ENCODE results near the gene POU5F1. TPM values are rescaled to one million over a fixed set of nuclear protein-coding genes. Genes with fewer than 3 reads are reported as not detected.
A peak's percentile ranks its signal among the peaks of the same experiment; 100 is the strongest.
"Not testable (repeated sequence)": the region's sequence is repeated elsewhere in the genome, so short reads cannot be mapped to it uniquely, and the experiment has no call there.

Gene POU5F1
- total RNA-seq: not detected

GRCh38 chr6:31170600-31170881 is at the start of gene POU5F1:
Gene POU5F1, minus strand, starts transcription at chr6:31170682. Its CDS starts 62 bp downstream, at chr6:31170620.
- no peak within 1 kb of the TSS for H3K27ac Mint-ChIP-seq
- H3K36me3 Mint-ChIP-seq: no peaks in the 10 kb centered on the region

DNA sequence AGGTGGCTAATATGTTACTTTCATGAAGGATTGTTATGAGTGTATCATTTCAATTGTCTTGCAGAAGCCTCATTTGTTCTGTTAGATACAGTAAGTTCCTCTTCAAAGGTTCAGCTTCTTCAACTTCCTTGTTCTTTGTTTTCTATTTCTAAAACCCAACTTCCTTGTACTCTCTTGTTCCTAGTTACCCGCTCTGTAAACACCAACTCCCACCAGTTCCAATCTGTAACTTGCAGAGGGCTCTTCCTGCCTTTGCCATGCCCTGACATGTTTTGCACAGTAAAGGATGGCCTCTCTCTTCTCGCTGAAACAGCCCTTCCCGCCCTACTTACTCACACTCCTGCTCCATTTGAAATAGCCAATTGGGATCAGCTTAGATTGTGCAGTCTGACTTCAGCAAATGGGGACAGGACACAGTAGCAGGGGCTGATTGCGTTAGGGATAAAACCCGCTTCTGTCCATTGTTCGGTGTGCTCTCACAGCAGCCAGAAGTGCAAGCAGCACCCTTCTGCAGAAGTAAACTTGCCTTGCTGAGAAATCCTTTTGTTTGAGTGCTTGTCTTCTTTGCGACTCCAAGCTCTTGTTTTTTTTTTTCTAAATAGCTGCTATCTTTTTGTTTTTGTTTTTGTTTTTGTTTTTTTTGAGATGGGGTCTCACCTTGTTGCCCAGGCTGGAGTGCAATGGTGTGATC is 45.9 kb upstream of the POU5F1 start:
- H3K4me3 Mint-ChIP-seq: no peak overlapping the region
- H3K27ac Mint-ChIP-seq: no peak overlapping the region
- peaks cover 4% of the 10 kb centered on the region for H3K9me3 Mint-ChIP-seq
- peaks cover 2% of the 10 kb centered on the region for H3K4me1 Mint-ChIP-seq
- H3K36me3 Mint-ChIP-seq: no peaks in the 10 kb centered on the region
- no peak for DNase-seq
- no peaks in the 10 kb centered on the region for H3K27me3 Mint-ChIP-seq

More at GRCh38 chr6:31170600-31170881, at the start of gene POU5F1:
- H3K4me3 Mint-ChIP-seq: no peak within 1 kb of the TSS
- no peaks in the 10 kb centered on the region for H3K9me3 Mint-ChIP-seq
- H3K27me3 Mint-ChIP-seq: no peaks in the 10 kb centered on the region
- no peaks in the 10 kb centered on the region for H3K4me1 Mint-ChIP-seq
- DNase-seq: no peak

DNA sequence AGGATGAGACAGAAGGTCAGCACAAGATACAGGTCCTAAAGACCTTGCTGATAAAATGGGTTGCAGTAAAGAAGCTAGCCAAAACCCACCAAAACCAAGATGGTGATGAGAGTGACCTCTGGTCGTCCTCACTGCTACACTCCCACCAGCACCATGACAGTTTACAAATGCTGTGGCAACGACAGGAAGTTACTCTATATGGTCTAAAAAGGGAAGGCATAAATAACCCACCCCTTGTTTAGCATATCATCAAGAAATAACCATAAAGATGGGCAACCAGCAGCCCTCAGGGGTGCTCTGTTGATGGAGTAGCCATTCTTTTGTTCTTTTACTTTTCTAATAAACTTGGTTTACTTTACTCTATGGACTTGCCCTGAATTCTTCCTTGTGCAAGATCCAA is 44.7 kb upstream of the POU5F1 start:
- not testable (repeated sequence) for H3K27ac Mint-ChIP-seq, H3K4me3 Mint-ChIP-seq, DNase-seq, H3K9me3 Mint-ChIP-seq, H3K36me3 Mint-ChIP-seq, H3K27me3 Mint-ChIP-seq, H3K4me1 Mint-ChIP-seq

DNA sequence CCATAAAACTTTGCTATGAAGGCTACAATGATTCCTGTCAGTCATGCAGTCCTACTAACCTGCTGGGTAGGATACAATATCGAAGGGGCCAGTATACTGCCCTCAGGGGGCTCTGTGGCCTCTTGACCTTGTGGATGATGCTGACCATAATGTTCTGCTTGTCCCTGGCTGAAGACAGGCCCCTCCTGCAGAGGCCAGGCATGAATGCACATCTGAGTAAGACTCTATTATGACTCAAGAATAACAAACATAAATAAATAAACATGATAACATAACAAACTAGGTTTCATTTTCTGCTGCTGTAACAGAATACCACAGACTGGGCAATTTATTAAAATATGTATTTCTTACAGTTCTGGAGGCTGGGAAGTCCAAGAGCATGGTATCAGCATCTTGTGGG is 44.0 kb upstream of the POU5F1 start:
- Mint-ChIP-seq H3K27ac (no peak overlapping the region), H3K4me3 (no peak overlapping the region)

GRCh38 chr6:31210741-31211532 is 40.5 kb upstream of the POU5F1 start:
- no peaks in the 10 kb centered on the region for H3K36me3 Mint-ChIP-seq
- H3K4me1 Mint-ChIP-seq: peaks cover 5% of the 10 kb centered on the region
- H3K4me3 Mint-ChIP-seq: no peak overlapping the region
- no peak overlapping the region for H3K27ac Mint-ChIP-seq
- H3K9me3 Mint-ChIP-seq: peaks cover 4% of the 10 kb centered on the region
- DNase-seq: no peak
- no peaks in the 10 kb centered on the region for H3K27me3 Mint-ChIP-seq

More for the DNA sequence above, 44.0 kb upstream of the POU5F1 start:
- Mint-ChIP-seq H3K27me3 (no peaks in the 10 kb centered on the region), H3K36me3 (no peaks in the 10 kb centered on the region), H3K4me1 (peaks cover 2% of the 10 kb centered on the region), H3K9me3 (peaks cover 4% of the 10 kb centered on the region)
- DNase-seq: no peak

GRCh38 chr6:31210123-31210522 is 39.6 kb upstream of the POU5F1 start:
- peaks cover 10% of the 10 kb centered on the region for H3K4me1 Mint-ChIP-seq
- DNase-seq: no peak
- no peaks in the 10 kb centered on the region for H3K27me3 Mint-ChIP-seq
- no peak overlapping the region for H3K27ac Mint-ChIP-seq
- H3K9me3 Mint-ChIP-seq: peaks cover 3% of the 10 kb centered on the region
- H3K36me3 Mint-ChIP-seq: no peaks in the 10 kb centered on the region
- no peak overlapping the region for H3K4me3 Mint-ChIP-seq

- no peak for DNase-seq
- Mint-ChIP-seq H3K27ac (no peak overlapping the region), H3K27me3 (no peaks in the 10 kb centered on the region), H3K4me3 (no peak overlapping the region), H3K9me3 (no peaks in the 10 kb centered on the region), H3K36me3 (peaks cover 2% of the 10 kb centered on the region), H3K4me1 (peaks cover 16% of the 10 kb centered on the region)
These were observed 38.7 kb upstream of the POU5F1 start for GRCh38 chr6:31209137-31209536.

DNA sequence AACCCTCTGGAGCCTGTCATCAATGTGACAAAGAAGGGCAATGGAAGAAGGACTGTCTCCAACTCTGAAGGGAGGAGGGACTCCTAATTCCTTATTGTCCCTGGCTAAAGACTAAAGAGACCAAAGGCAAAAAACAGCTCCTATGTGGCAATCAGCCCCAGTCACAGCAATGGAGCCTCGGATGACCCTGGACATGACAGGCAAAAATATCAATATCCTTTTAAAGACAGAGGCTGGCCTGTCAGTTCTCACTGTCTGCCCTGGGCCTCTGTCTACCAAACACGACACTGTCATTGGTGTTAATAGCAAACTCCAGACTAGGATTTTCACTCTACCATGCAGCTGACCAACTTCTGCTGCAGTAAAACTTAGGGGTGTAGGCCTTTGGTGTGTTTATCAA is 38.0 kb upstream of the POU5F1 start:
- H3K27me3 Mint-ChIP-seq: no peaks in the 10 kb centered on the region
- no peaks in the 10 kb centered on the region for H3K9me3 Mint-ChIP-seq
- H3K4me3 Mint-ChIP-seq: no peak overlapping the region
- H3K27ac Mint-ChIP-seq: no peak overlapping the region
- DNase-seq: no peak
- H3K36me3 Mint-ChIP-seq: peaks cover 2% of the 10 kb centered on the region
- peaks cover 20% of the 10 kb centered on the region for H3K4me1 Mint-ChIP-seq

- peak overlapping the region; percentile 75 for H3K27ac Mint-ChIP-seq
- peaks cover 19% of the 10 kb centered on the region for H3K36me3 Mint-ChIP-seq
- H3K4me1 Mint-ChIP-seq: peaks cover 36% of the 10 kb centered on the region
- no peak for DNase-seq
- H3K27me3 Mint-ChIP-seq: no peaks in the 10 kb centered on the region
- H3K4me3 Mint-ChIP-seq: no peak overlapping the region
- peaks cover 4% of the 10 kb centered on the region for H3K9me3 Mint-ChIP-seq
These were observed 35.2 kb upstream of the POU5F1 start for GRCh38 chr6:31205638-31206037.

DNA sequence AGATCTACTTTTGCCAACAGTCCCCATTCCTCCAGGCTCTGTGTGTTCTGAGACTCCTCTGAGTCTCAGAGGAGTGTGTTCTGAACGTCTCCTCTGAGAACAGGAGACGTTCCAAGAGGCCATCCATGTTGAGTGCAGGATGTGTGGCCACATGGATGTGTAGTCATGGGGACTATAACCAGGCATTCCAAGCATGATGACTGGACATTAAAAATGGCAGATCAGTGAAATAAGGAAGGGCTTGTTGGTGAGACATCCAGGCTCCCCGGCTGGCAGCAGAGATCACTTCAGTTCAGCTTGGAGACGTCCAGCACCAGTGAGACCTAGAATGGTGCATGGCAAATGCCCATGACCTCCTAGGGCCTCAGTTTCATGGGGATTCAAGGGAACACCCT is 34.3 kb upstream of the POU5F1 start:
- Mint-ChIP-seq H3K36me3 (peaks cover 27% of the 10 kb centered on the region), H3K27me3 (no peaks in the 10 kb centered on the region), H3K4me1 (peaks cover 41% of the 10 kb centered on the region), H3K27ac (peak overlapping the region; percentile 99), H3K4me3 (peak overlapping the region; percentile 90), H3K9me3 (peaks cover 7% of the 10 kb centered on the region)
- no peak for DNase-seq

- peak overlapping the region; percentile 99 for H3K27ac Mint-ChIP-seq
- H3K27me3 Mint-ChIP-seq: no peaks in the 10 kb centered on the region
- peaks cover 49% of the 10 kb centered on the region for H3K4me1 Mint-ChIP-seq
- peak; percentile 65 for DNase-seq
- H3K36me3 Mint-ChIP-seq: peaks cover 40% of the 10 kb centered on the region
- peak overlapping the region; percentile 90 for H3K4me3 Mint-ChIP-seq
- peaks cover 9% of the 10 kb centered on the region for H3K9me3 Mint-ChIP-seq
These were observed 33.0 kb upstream of the POU5F1 start for GRCh38 chr6:31203345-31203979.

GRCh38 chr6:31202259-31203166 is 32.0 kb upstream of the POU5F1 start:
- DNase-seq: no peak
- peaks cover 41% of the 10 kb centered on the region for H3K36me3 Mint-ChIP-seq
- H3K4me3 Mint-ChIP-seq: peak overlapping the region; percentile 90
- peak overlapping the region; percentile 99 for H3K27ac Mint-ChIP-seq
- H3K9me3 Mint-ChIP-seq: peaks cover 9% of the 10 kb centered on the region
- H3K4me1 Mint-ChIP-seq: peaks cover 45% of the 10 kb centered on the region
- H3K27me3 Mint-ChIP-seq: no peaks in the 10 kb centered on the region

DNA sequence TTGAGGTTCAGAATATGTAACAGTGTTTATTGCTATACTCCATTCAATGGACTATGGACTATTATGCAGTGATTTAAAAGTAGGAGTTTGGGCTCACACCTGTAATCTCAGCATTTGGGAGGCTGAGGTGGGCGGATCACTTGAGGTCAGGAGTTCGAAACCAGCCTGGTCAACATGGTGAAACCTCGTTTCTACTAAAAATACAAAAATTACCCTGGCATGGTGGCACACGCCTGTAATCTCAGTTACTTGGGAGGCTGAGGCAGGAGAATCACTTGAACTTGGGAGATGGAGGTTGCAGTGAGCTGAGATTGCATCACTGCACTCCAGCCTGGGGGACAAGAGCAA is 28.6 kb upstream of the POU5F1 start:
- Mint-ChIP-seq H3K27ac (peak overlapping the region; percentile 81), H3K36me3 (peaks cover 50% of the 10 kb centered on the region), H3K9me3 (peaks cover 12% of the 10 kb centered on the region), H3K4me1 (peaks cover 48% of the 10 kb centered on the region), H3K4me3 (peak overlapping the region; percentile 93)
- DNase-seq, H3K27me3 Mint-ChIP-seq: not testable (repeated sequence)

DNA sequence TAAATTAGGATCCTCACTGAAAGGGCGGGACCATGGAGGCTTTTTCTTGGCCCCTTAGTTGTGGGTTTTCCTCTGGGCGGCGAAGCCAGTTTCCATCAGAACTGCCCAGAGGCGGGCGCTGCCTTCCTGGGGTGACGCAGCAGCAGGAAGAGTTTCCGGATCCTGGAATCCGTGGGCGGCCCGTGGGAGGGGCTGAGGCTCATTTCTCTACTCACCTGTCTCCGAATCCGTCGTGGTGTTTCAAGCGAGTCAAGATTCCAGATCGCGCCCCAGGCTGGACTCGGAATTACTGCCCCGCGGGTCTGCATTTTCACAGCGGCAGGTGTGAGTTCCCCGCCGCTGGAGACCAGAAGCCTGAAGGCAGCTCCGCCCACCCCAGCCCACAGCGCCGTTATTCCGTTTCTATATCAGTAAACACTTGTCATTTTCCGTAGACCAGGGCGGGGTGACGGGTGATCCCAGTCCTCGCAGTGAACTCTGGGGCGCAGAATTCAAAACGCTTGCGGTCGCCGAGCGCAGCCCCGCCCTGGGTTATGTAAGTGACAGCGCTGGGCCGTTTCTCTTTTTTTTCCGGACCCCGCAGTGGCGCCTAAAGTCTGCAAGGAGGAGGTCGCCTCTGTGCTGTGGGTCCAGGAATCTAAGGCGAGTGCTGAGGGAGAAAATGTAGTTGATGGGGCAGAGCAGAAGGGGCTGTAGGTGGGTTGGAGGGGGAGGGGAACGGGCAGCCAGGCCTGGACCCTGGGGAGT is 27.2 kb upstream of the POU5F1 start:
- Mint-ChIP-seq H3K36me3 (peaks cover 50% of the 10 kb centered on the region), H3K4me3 (peak overlapping the region; percentile 93), H3K27me3 (no peaks in the 10 kb centered on the region), H3K27ac (peak overlapping the region; percentile 98), H3K4me1 (peaks cover 38% of the 10 kb centered on the region), H3K9me3 (peaks cover 12% of the 10 kb centered on the region)
- DNase-seq: peak; percentile 92
